GM23338 (cell line): Measurements from ENCODE around the gene NGF. TPM values are rescaled to one million over a fixed set of nuclear protein-coding genes. Genes with fewer than 3 reads are reported as not detected.

Experiments used
- ATAC-seq: fragments of 200-7000 bp; cut with Tn5 transposase; 3 replicates; pipeline ENCODE4 v1.9.1; 2020
- DNase-seq: peaks from one replicate; pipeline ENCODE4 v3.0.0-alpha.2; 2015; ENCODE audit warnings: low spot score
- H2AFZ ChIP-seq: fragments of 200-600 bp; sonication (generic); 2 replicates; pipeline ENCODE4 v1.8.0; 2016; ENCODE audit warnings: antibody characterized with exemption, mild to moderate bottlenecking, moderate library complexity
- H3F3A ChIP-seq: fragments of 200-600 bp; sonication (generic); replicated peaks from 2 replicates; pipeline ENCODE4 v1.8.0; 2017; ENCODE audit warnings: antibody characterized with exemption, mixed run types, low read depth
- H3K27ac ChIP-seq: fragments of 200-600 bp; sonication (generic); 2 replicates; pipeline ENCODE4 v1.6.1; 2016; ENCODE audit warnings: low read depth
- H3K27me3 ChIP-seq: fragments of 200-600 bp; sonication (generic); 2 replicates; pipeline ENCODE4 v1.8.0; 2016; ENCODE audit warnings: mild to moderate bottlenecking, mixed run types, moderate library complexity; ENCODE audit not compliant: insufficient read depth
- H3K36me3 ChIP-seq: fragments of 200-600 bp; sonication (generic); 2 replicates; pipeline ENCODE4 v1.8.0; 2016; ENCODE audit warnings: mild to moderate bottlenecking; ENCODE audit not compliant: insufficient read depth
- H3K4me1 ChIP-seq: fragments of 200-600 bp; sonication (generic); 2 replicates; pipeline ENCODE4 v1.8.0; 2016; ENCODE audit warnings: mild to moderate bottlenecking, moderate library complexity; ENCODE audit not compliant: insufficient read depth
- H3K4me2 ChIP-seq: fragments of 200-600 bp; sonication (generic); 2 replicates; pipeline ENCODE4 v1.7.1; 2017; ENCODE audit warnings: mixed run types
- H3K4me3 ChIP-seq: fragments of 200-600 bp; sonication (generic); 2 replicates; pipeline ENCODE4 v1.6.1; 2016; ENCODE audit warnings: mixed run types
- H3K79me2 ChIP-seq: fragments of 200-600 bp; sonication (generic); replicated peaks from 2 replicates; pipeline ENCODE4 v1.8.0; 2017; ENCODE audit warnings: mild to moderate bottlenecking; ENCODE audit not compliant: insufficient read depth
- H3K9me2 ChIP-seq: fragments of 200-600 bp; sonication (generic); 2 replicates; pipeline ENCODE4 v1.8.0; 2017; ENCODE audit not compliant: insufficient read depth
- H4K20me1 ChIP-seq: fragments of 200-600 bp; sonication (generic); replicated peaks from 2 replicates; pipeline ENCODE4 v1.8.0; 2017; ENCODE audit warnings: mild to moderate bottlenecking; ENCODE audit not compliant: insufficient read depth
- H3K27ac Mint-ChIP-seq: 2 replicates; pipeline ENCODE4 v1.8.0; 2020; ENCODE audit warnings: inconsistent platforms, mild to moderate bottlenecking, moderate library complexity, mixed read lengths
- H3K27me3 Mint-ChIP-seq: 3 replicates; pipeline ENCODE4 v1.8.0; 2022; ENCODE audit warnings: low read depth, mild to moderate bottlenecking, moderate library complexity, mixed read lengths, inconsistent platforms; ENCODE audit not compliant: insufficient read depth, poor library complexity
- H3K36me3 Mint-ChIP-seq: 3 replicates; pipeline ENCODE4 v1.8.0; 2021; ENCODE audit warnings: low read depth, mild to moderate bottlenecking, inconsistent platforms, moderate library complexity, mixed read lengths
- H3K4me1 Mint-ChIP-seq: 3 replicates; pipeline ENCODE4 v1.8.0; 2020; ENCODE audit warnings: mild to moderate bottlenecking, inconsistent platforms, mixed read lengths
- H3K4me3 Mint-ChIP-seq: 3 replicates; pipeline ENCODE4 v1.8.0; 2021; ENCODE audit warnings: moderate library complexity, mild to moderate bottlenecking, inconsistent platforms, mixed read lengths
- H3K9me3 Mint-ChIP-seq: 3 replicates; pipeline ENCODE4 v1.8.0; 2020; ENCODE audit warnings: moderate library complexity, mild to moderate bottlenecking, inconsistent platforms, mixed read lengths
- CREB1 ChIP-seq: fragments of 250-450 bp; sonication (Bioruptor Pico); IDR thresholded peaks from 2 replicates; pipeline ENCODE4 v1.5.0; 2020; ENCODE audit warnings: low read depth, mild to moderate bottlenecking, moderate library complexity
- EZH2phosphoT487 ChIP-seq: fragments of 200-600 bp; sonication (generic); IDR thresholded peaks from one replicate; pipeline ENCODE4 v1.8.1; 2018; ENCODE audit warnings: antibody characterized with exemption; ENCODE audit not compliant: unreplicated experiment
- JUNB ChIP-seq: IDR thresholded peaks from one replicate; pipeline ENCODE4 v1.6.1; 2016; ENCODE audit warnings: antibody characterized with exemption; ENCODE audit not compliant: unreplicated experiment
- NANOG ChIP-seq: IDR thresholded peaks from 2 replicates; pipeline ENCODE4 v1.6.1; 2016; ENCODE audit warnings: antibody characterized with exemption, borderline replicate concordance
- POLR2AphosphoS5 ChIP-seq: IDR thresholded peaks from 2 replicates; pipeline ENCODE4 v1.6.1; 2016; ENCODE audit warnings: antibody characterized with exemption, low read depth
- REST ChIP-seq: IDR thresholded peaks from one replicate; pipeline ENCODE4 v1.6.1; 2018; ENCODE audit warnings: antibody characterized with exemption; ENCODE audit not compliant: unreplicated experiment
- STAT1 ChIP-seq: IDR thresholded peaks from one replicate; pipeline ENCODE4 v1.6.1; 2016; ENCODE audit warnings: antibody characterized with exemption; ENCODE audit not compliant: unreplicated experiment
- ZNF114 ChIP-seq: fragments of 250-450 bp; sonication (Bioruptor Pico); IDR thresholded peaks from 2 replicates; pipeline ENCODE4 v1.5.0; 2020; ENCODE audit warnings: mild to moderate bottlenecking, moderate library complexity
- ZNF331 ChIP-seq: fragments of 250-450 bp; sonication (Bioruptor Pico); IDR thresholded peaks from 2 replicates; pipeline ENCODE4 v1.5.0; 2020; ENCODE audit warnings: low read depth, mild to moderate bottlenecking, moderate library complexity
- polyA plus RNA-seq: library from polyadenylated mRNA; unstranded; fragments of >200 nt; fragmentation: Nextera tagmentation; extraction: Ambion mirVana; gene quantifications from 2 replicates; pipeline ENCODE4 v1.2.1, GENCODE V29; 2016
- total RNA-seq: library from RNA; depleted of rRNA; stranded (reverse); fragments of >200 nt; shearing (Covaris generic); gene quantifications from 2 replicates; pipeline ENCODE4 v1.2.3, GENCODE V29; 2014
- TF ChIP-seq, protein P1 (sequence below): fragments of 250-450 bp; sonication (Bioruptor Pico); IDR thresholded peaks from 2 replicates; pipeline ENCODE4 v1.5.0; 2020; ENCODE audit warnings: mild to moderate bottlenecking, moderate library complexity
- TF ChIP-seq, protein P2 (sequence below), 2 experiments: fragments of 200-600 bp in 1 of 2; sonication (generic) in 1 of 2; conservative IDR thresholded peaks; 2 replicates each; pipeline versions ENCODE4 v1.5.1 to v1.6.1; 2016 to 2017; ENCODE audit warnings: antibody characterized with exemption in 2 of 2, low read depth in 2 of 2, mild to moderate bottlenecking in 2 of 2, moderate library complexity in 1 of 2
- TF ChIP-seq, protein P3 (sequence below): IDR thresholded peaks from 2 replicates; pipeline ENCODE4 v1.6.1; 2016; ENCODE audit warnings: antibody characterized with exemption

Gene NGF
- total and polyA plus RNA-seq, 2 experiments from 2014 or later = 0.28 to 0.92 TPM

DNA sequence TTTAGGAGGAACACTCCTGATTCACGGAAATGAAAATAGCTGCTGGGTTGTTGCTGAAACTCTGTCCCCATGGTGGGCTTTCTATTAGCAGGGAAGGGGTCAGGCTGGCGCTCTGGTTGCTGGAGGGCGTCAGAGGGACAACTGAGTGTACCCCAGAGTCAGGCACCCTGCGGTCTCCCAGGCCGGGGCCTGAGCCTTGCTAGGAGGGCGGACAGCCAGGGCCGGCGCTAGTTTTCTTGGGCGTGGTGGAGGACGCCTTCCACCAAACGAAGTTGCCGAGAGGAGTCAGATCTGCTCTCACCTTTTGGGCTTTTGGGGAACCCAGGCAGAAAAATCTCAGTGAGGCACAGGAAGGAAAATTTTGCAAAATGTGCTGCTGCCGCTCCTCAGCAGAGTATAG, 54.8 kb downstream of the NGF start:
- H3K27me3 Mint-ChIP-seq = peaks cover 6% of the 10 kb centered on the region
- Histone ChIP-seq H3K36me3 (no peaks in the 10 kb centered on the region), H3K4me3 (no peak overlapping the region), H4K20me1 (no peaks in the 10 kb centered on the region), H3K27me3 (no peaks in the 10 kb centered on the region), H3K4me2 (no peak overlapping the region), H3K4me1 (no peaks in the 10 kb centered on the region), H3K79me2 (no peaks in the 10 kb centered on the region), H2AFZ (no peak overlapping the region; the same call in 1 of the 2 replicates), H3K27ac (no peak overlapping the region), H3F3A (no peaks in the 10 kb centered on the region), H3K9me2 (peaks cover 3% of the 10 kb centered on the region; the same call in 1 of the 2 replicates)
- no peaks in the 10 kb centered on the region; the same call in 1 of the 3 replicates for H3K4me1 Mint-ChIP-seq
- no peaks in the 10 kb centered on the region for H3K36me3 Mint-ChIP-seq
- no peak overlapping the region for H3K27ac Mint-ChIP-seq
- ATAC-seq = no peak
- peaks cover 3% of the 10 kb centered on the region; the same call in 1 of the 3 replicates for H3K9me3 Mint-ChIP-seq
- DNase-seq = no peak
- no peak for TF ChIP-seq EZH2phosphoT487
- no peak for TF ChIP-seq CREB1 (CRISPR knock-in tag)
- TF ChIP-seq, protein P1, sequence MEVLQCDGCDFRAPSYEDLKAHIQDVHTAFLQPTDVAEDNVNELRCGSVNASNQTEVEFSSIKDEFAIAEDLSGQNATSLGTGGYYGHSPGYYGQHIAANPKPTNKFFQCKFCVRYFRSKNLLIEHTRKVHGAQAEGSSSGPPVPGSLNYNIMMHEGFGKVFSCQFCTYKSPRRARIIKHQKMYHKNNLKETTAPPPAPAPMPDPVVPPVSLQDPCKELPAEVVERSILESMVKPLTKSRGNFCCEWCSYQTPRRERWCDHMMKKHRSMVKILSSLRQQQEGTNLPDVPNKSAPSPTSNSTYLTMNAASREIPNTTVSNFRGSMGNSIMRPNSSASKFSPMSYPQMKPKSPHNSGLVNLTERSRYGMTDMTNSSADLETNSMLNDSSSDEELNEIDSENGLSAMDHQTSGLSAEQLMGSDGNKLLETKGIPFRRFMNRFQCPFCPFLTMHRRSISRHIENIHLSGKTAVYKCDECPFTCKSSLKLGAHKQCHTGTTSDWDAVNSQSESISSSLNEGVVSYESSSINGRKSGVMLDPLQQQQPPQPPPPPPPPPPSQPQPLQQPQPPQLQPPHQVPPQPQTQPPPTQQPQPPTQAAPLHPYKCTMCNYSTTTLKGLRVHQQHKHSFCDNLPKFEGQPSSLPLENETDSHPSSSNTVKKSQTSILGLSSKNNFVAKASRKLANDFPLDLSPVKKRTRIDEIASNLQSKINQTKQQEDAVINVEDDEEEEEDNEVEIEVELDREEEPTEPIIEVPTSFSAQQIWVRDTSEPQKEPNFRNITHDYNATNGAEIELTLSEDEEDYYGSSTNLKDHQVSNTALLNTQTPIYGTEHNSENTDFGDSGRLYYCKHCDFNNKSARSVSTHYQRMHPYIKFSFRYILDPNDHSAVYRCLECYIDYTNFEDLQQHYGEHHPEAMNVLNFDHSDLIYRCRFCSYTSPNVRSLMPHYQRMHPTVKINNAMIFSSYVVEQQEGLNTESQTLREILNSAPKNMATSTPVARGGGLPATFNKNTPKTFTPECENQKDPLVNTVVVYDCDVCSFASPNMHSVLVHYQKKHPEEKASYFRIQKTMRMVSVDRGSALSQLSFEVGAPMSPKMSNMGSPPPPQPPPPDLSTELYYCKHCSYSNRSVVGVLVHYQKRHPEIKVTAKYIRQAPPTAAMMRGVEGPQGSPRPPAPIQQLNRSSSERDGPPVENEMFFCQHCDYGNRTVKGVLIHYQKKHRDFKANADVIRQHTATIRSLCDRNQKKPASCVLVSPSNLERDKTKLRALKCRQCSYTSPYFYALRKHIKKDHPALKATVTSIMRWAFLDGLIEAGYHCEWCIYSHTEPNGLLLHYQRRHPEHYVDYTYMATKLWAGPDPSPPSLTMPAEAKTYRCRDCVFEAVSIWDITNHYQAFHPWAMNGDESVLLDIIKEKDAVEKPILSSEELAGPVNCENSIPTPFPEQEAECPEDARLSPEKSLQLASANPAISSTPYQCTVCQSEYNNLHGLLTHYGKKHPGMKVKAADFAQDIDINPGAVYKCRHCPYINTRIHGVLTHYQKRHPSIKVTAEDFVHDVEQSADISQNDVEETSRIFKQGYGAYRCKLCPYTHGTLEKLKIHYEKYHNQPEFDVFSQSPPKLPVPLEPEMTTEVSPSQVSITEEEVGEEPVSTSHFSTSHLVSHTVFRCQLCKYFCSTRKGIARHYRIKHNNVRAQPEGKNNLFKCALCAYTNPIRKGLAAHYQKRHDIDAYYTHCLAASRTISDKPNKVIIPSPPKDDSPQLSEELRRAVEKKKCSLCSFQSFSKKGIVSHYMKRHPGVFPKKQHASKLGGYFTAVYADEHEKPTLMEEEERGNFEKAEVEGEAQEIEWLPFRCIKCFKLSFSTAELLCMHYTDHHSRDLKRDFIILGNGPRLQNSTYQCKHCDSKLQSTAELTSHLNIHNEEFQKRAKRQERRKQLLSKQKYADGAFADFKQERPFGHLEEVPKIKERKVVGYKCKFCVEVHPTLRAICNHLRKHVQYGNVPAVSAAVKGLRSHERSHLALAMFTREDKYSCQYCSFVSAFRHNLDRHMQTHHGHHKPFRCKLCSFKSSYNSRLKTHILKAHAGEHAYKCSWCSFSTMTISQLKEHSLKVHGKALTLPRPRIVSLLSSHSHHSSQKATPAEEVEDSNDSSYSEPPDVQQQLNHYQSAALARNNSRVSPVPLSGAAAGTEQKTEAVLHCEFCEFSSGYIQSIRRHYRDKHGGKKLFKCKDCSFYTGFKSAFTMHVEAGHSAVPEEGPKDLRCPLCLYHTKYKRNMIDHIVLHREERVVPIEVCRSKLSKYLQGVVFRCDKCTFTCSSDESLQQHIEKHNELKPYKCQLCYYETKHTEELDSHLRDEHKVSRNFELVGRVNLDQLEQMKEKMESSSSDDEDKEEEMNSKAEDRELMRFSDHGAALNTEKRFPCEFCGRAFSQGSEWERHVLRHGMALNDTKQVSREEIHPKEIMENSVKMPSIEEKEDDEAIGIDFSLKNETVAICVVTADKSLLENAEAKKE = no peak
- TF ChIP-seq JUNB = no peak
- TF ChIP-seq, protein P2, sequence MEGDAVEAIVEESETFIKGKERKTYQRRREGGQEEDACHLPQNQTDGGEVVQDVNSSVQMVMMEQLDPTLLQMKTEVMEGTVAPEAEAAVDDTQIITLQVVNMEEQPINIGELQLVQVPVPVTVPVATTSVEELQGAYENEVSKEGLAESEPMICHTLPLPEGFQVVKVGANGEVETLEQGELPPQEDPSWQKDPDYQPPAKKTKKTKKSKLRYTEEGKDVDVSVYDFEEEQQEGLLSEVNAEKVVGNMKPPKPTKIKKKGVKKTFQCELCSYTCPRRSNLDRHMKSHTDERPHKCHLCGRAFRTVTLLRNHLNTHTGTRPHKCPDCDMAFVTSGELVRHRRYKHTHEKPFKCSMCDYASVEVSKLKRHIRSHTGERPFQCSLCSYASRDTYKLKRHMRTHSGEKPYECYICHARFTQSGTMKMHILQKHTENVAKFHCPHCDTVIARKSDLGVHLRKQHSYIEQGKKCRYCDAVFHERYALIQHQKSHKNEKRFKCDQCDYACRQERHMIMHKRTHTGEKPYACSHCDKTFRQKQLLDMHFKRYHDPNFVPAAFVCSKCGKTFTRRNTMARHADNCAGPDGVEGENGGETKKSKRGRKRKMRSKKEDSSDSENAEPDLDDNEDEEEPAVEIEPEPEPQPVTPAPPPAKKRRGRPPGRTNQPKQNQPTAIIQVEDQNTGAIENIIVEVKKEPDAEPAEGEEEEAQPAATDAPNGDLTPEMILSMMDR (conservative IDR thresholded peaks at IDR 0.05; ENCODE audit: low read depth in 2 of 2) = no peak
- TF ChIP-seq REST = no peak
- no peak for TF ChIP-seq ZNF114
- TF ChIP-seq, protein P3, sequence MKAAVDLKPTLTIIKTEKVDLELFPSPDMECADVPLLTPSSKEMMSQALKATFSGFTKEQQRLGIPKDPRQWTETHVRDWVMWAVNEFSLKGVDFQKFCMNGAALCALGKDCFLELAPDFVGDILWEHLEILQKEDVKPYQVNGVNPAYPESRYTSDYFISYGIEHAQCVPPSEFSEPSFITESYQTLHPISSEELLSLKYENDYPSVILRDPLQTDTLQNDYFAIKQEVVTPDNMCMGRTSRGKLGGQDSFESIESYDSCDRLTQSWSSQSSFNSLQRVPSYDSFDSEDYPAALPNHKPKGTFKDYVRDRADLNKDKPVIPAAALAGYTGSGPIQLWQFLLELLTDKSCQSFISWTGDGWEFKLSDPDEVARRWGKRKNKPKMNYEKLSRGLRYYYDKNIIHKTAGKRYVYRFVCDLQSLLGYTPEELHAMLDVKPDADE = no peak
- TF ChIP-seq POLR2AphosphoS5 = no peak
- TF ChIP-seq NANOG = no peak
- no peak for TF ChIP-seq STAT1
- no peak for TF ChIP-seq ZNF331
- H3K4me3 Mint-ChIP-seq = no peak overlapping the region
